GM12878 (cell line): ENCODE data around the gene FAM219A. TPM values are rescaled to one million over a fixed set of nuclear protein-coding genes. Genes with fewer than 3 reads are reported as not detected.

ENCODE experiments used
- ATAC-seq: fragments of 200-7000 bp; cut with Tn5 transposase; 3 replicates; pipeline ENCODE4 v1.9.1; 2020; ENCODE audit warnings: mild to moderate bottlenecking, moderate library complexity
- BruUV-seq: library from RNA; stranded (reverse); fragments of 400-500 nt; replicated peaks from 2 replicates; lab custom pipeline; 2021; lab: Mats Ljungman, UMichigan
- CTCF ChIA-PET: fragments of 300-600 bp; sonication (Branson Sonifier 250); formaldehyde crosslinking; extraction: SDS; loops from one replicate; lab custom pipeline; 2021; ENCODE audit warnings: inconsistent platforms; lab: Yijun Ruan, JAX
- POLR2A ChIA-PET: fragments of 350-600 bp; formaldehyde crosslinking; extraction: SDS; loops from one replicate; lab custom pipeline; 2021; ENCODE audit warnings: inconsistent platforms; lab: Charles Lee
- RAD21 ChIA-PET: fragments of 300-600 bp; sonication (Branson Sonifier 250); formaldehyde crosslinking; loops from one replicate; lab custom pipeline; 2023; ENCODE audit warnings: antibody characterized with exemption; ENCODE audit not compliant: unreplicated experiment; lab: Charles Lee
- SMC1A ChIA-PET: fragments of 300-600 bp; sonication (Branson Sonifier 250); formaldehyde crosslinking; loops from one replicate; lab custom pipeline; 2023; ENCODE audit not compliant: unreplicated experiment, uncharacterized antibody; lab: Charles Lee
- DNase-seq: peaks from one replicate; pipeline ENCODE4 v3.0.0-alpha.2; 2011; ENCODE audit warnings: low read depth, low spot score
- FAIRE-seq: peaks from 3 replicates; lab custom pipeline; 2011; peaks lifted over from hg19 to GRCh38; lab: Jason Lieb, UNC
- H2AFZ ChIP-seq: 2 replicates; pipeline ENCODE4 v1.6.0; 2011; ENCODE audit warnings: low read depth, low read length, control low read depth; ENCODE audit not compliant: control insufficient read depth
- H3K27ac ChIP-seq: 2 replicates; pipeline ENCODE4 v1.5.1; 2011; ENCODE audit warnings: control low read depth; ENCODE audit not compliant: control insufficient read depth, insufficient read depth
- H3K27me3 ChIP-seq, 2 experiments: replicated peaks in 1 of 2; 2 replicates each; pipeline versions ENCODE4 v1.6.0 to v1.6.1; 2011; ENCODE audit warnings: low read length in 1 of 2; ENCODE audit not compliant: control insufficient read depth in 2 of 2, insufficient read depth in 2 of 2
- H3K36me3 ChIP-seq, 2 experiments: 2 replicates each; pipeline ENCODE4 v1.5.1; 2011; ENCODE audit warnings: low read length in 1 of 2; ENCODE audit not compliant: control insufficient read depth in 2 of 2, insufficient read depth in 2 of 2
- H3K4me1 ChIP-seq: 2 replicates; pipeline ENCODE4 v1.6.1; 2011; ENCODE audit warnings: mild to moderate bottlenecking, low read length, moderate library complexity, mixed read lengths; ENCODE audit not compliant: control insufficient read depth, insufficient read depth
- H3K4me2 ChIP-seq: 2 replicates; pipeline ENCODE4 v1.6.0; 2011; ENCODE audit warnings: control low read depth; ENCODE audit not compliant: control insufficient read depth, insufficient read depth
- H3K4me3 ChIP-seq: fragments of 200-600 bp; sonication (generic); 2 replicates; pipeline ENCODE4 v1.5.1; 2016
- H3K79me2 ChIP-seq: 2 replicates; pipeline ENCODE4 v1.6.0; 2011; ENCODE audit warnings: low read length; ENCODE audit not compliant: control insufficient read depth, insufficient read depth
- H3K9ac ChIP-seq: 2 replicates; pipeline ENCODE4 v1.8.0; 2011; ENCODE audit warnings: low read length, control low read depth, mixed read lengths; ENCODE audit not compliant: control insufficient read depth, insufficient read depth
- H3K9me3 ChIP-seq: replicated peaks from 3 replicates; pipeline ENCODE4 v1.5.1; 2011; ENCODE audit warnings: mild to moderate bottlenecking, low read length; ENCODE audit not compliant: control insufficient read depth, insufficient read depth
- H4K20me1 ChIP-seq: 2 replicates; pipeline ENCODE4 v1.6.0; 2011; ENCODE audit not compliant: control insufficient read depth, insufficient read depth
- CHD4 ChIP-seq: fragments of 200-600 bp; sonication (generic); IDR thresholded peaks from 2 replicates; pipeline ENCODE4 v1.6.1; 2016; ENCODE audit warnings: mild to moderate bottlenecking
- NR2C2 ChIP-seq: IDR thresholded peaks from 2 replicates; pipeline ENCODE4 v1.6.1; 2011; ENCODE audit warnings: borderline replicate concordance, low read depth; ENCODE audit not compliant: control insufficient read depth, insufficient read length
- RBBP5 ChIP-seq: fragments of 200-600 bp; sonication (generic); conservative IDR thresholded peaks from 2 replicates; pipeline ENCODE4 v1.6.1; 2016
- SMC3 ChIP-seq: IDR thresholded peaks from 2 replicates; pipeline ENCODE4 v1.6.1; 2011; ENCODE audit warnings: low read length, improper control_type of control experiment, borderline replicate concordance
- TARDBP ChIP-seq: IDR thresholded peaks from 2 replicates; pipeline ENCODE4 v1.6.1; 2016; ENCODE audit warnings: borderline replicate concordance
- YY1 ChIP-seq: IDR thresholded peaks from 2 replicates; pipeline ENCODE4 v1.6.1; 2011; ENCODE audit warnings: low read depth, mild to moderate bottlenecking, low read length
- ZNF207 ChIP-seq: fragments of 450-650 bp; IDR thresholded peaks from 2 replicates; pipeline ENCODE4 v1.6.1; 2014; ENCODE audit warnings: antibody characterized with exemption, mild to moderate bottlenecking, borderline replicate concordance
- in situ Hi-C: fragments of 300-500 bp; cut with MboI; formaldehyde crosslinking; loops from 9 replicates; pipeline ENCODE4 v1.14.3; 2018; ENCODE audit warnings: mixed read lengths
- intact Hi-C: fragments of 100-400 bp; cut with micrococcal nuclease; formaldehyde crosslinking; loops from one replicate; pipeline ENCODE4 v1.14.2; 2022; ENCODE audit not compliant: unreplicated experiment
- polyA plus RNA-seq, 11 experiments: library from polyadenylated mRNA; depleted of rRNA in 4 of 11; unstranded in 6 of 11; stranded (reverse) in 5 of 11; fragments of >200 nt; fragmentation: Nextera tagmentation in 4 of 11; fragmentation: Illumina TruSeq in 1 of 11; extraction: Ambion mirVana in 4 of 11; extraction: Trizol in 1 of 11; gene quantifications; 1 replicate in 1 of 11; 2 replicates in 10 of 11; pipeline versions ENCODE4 v1.2.1 to v1.2.3, GENCODE V29; 2011 to 2016; ENCODE audit warnings: inconsistent platforms in 2 of 11, missing spikeins in 2 of 11, low read depth in 1 of 11
- total RNA-seq, 4 experiments: library from RNA; depleted of rRNA in 3 of 4; stranded (reverse); fragments of >200 nt in 3 of 4; fragmentation: Illumina TruSeq in 1 of 4; extraction: Trizol in 1 of 4; gene quantifications; 2 replicates each; pipeline versions ENCODE4 v1.2.1 to v1.2.3, GENCODE V29; 2013 to 2021
- TF ChIP-seq, protein P1 (sequence below): IDR thresholded peaks from 2 replicates; pipeline ENCODE4 v1.6.1; 2012; ENCODE audit warnings: low read depth, low read length, improper control_type of control experiment

FAM219A gene
- total and polyA plus RNA-seq, 10 of the 15 experiments (the other 5 are each of a cell fraction or from before 2014, with no cell fraction given) = 0.11 to 2.0 (median 0.71) TPM

DNA sequence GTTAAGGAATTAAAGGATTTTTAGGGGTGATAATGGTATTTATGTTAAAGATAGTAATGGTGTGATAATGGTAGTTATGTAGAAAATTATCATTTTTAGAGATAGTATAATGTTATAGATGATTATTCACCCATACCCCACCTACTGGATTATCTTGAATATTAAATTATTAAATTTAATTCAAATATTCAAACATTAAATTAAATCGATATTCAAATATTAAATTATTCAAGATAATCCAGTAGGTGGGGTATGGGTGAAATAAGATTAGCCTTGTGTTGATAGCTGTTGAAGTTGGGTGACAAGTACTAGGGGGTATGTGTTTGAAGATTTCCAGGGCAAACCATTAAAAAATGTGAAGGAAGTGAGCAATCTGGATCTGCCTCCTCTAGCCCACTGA lies 15.6 kb downstream of the FAM219A start (continued):
- TF ChIP-seq RBBP5 = no peak
- no peak for TF ChIP-seq TARDBP
- no peak for TF ChIP-seq YY1
- TF ChIP-seq NR2C2 = no peak
- no peak for TF ChIP-seq CHD4
- TF ChIP-seq, protein P1, sequence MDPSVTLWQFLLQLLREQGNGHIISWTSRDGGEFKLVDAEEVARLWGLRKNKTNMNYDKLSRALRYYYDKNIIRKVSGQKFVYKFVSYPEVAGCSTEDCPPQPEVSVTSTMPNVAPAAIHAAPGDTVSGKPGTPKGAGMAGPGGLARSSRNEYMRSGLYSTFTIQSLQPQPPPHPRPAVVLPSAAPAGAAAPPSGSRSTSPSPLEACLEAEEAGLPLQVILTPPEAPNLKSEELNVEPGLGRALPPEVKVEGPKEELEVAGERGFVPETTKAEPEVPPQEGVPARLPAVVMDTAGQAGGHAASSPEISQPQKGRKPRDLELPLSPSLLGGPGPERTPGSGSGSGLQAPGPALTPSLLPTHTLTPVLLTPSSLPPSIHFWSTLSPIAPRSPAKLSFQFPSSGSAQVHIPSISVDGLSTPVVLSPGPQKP = no peak
- no peak for TF ChIP-seq ZNF207

DNA sequence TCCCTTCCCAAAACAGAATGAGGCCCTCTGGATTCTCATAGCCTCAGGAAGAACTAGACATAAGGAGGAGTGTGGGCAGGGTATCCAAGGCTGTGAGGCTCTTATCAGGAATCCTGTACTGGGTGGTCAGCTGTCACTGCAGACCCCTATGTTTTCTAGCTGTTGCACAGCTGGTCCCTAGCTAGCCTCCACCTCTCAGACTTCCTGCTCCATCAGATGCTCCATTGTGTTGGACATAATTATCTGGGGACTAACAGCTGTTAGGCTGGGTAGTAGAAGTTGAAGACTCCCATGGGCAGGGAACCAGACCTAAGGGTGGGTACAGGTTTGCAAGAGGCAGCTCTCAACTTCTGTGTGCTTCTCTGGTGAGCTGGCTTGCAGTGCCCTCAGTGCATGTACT lies 18.4 kb downstream of the FAM219A start:
- no peak overlapping the region for H2AFZ ChIP-seq
- no peaks in the 10 kb centered on the region for H3K36me3 ChIP-seq
- H3K4me1 ChIP-seq = no peaks in the 10 kb centered on the region
- no peaks in the 10 kb centered on the region for H3K79me2 ChIP-seq
- FAIRE-seq (no peak), ATAC-seq (no peak), DNase-seq (no peak)
- BruUV-seq = no TSS peak
- RAD21 ChIA-PET = no interaction called here
- H3K27ac ChIP-seq = no peak overlapping the region
- POLR2A ChIA-PET = no interaction called here
- no peak overlapping the region for H3K4me2 ChIP-seq
- CTCF ChIA-PET = interaction anchor here (0.6 to 1.6 kb wide), 5 partner anchors 11 to 153 kb away, joined by 3 to 4 read pairs (median 3); no protein-coding TSS in a partner anchor
- no peaks in the 10 kb centered on the region for H3K9me3 ChIP-seq
- in situ Hi-C loops (no loop called here), intact Hi-C loops (loop anchor here (2.0 kb wide), 1 partner anchor 29 kb away; no protein-coding TSS in a partner anchor)
- H3K27me3 ChIP-seq = no peaks in the 10 kb centered on the region
- no peak overlapping the region for H3K4me3 ChIP-seq
- no peaks in the 10 kb centered on the region for H4K20me1 ChIP-seq
- SMC1A ChIA-PET = interaction anchor here (1.4 kb wide), 1 partner anchor 108 kb away, joined by 4 read pairs; no protein-coding TSS in a partner anchor
- H3K9ac ChIP-seq = no peak overlapping the region
- TF ChIP-seq SMC3 = no peak
